Measurements from ENCODE around the gene PHLDB1. TPM values are rescaled to one million over a fixed set of nuclear protein-coding genes. Genes with fewer than 3 reads are reported as not detected.

PHLDB1 gene
- polyA plus RNA-seq, 3 donors = 0.17 TPM; not detected in 2

GRCh38 chr11:118643995-118644345, 36.6 kb downstream of the PHLDB1 start:
- Mint-ChIP-seq H3K27ac (no peak overlapping the region), H3K9me3 (no peaks in the 10 kb centered on the region), H3K27me3 (ENCODE audit: low read depth in 3 of 3) (peaks cover 0 to 6% (median 5%) of the 10 kb centered on the region in 3 donors), H3K4me1 (no peaks in the 10 kb centered on the region), H3K4me3 (no peak overlapping the region), H3K36me3 (no peaks in the 10 kb centered on the region)
- TF ChIP-seq CTCF (IDR thresholded peaks at IDR 0.05) = no peak
- H4K20me1 ChIP-seq (ENCODE audit: insufficient read depth, low read length) = no peaks in the 10 kb centered on the region
- 93% methylated on average over 5 of the region's 7 CpGs for WGBS (ENCODE audit: insufficient coverage)
- H3K9ac ChIP-seq (ENCODE audit: insufficient read depth, low read length, poor library complexity, severe bottlenecking) = no peak overlapping the region
- H3K36me3 ChIP-seq (replicated peaks in 1 of 2; ENCODE audit: control insufficient read depth in 1 of 2, insufficient read depth in 2 of 2, low read length in 2 of 2) = no peaks in the 10 kb centered on the region
- H3K27ac ChIP-seq (ENCODE audit: low read depth in 1 of 2, low read length in 2 of 2) = no peak overlapping the region
- H3K79me2 ChIP-seq (ENCODE audit: insufficient read depth, low read length) = no peaks in the 10 kb centered on the region
- no peaks in the 10 kb centered on the region for H3K4me1 ChIP-seq (ENCODE audit: control insufficient read depth in 1 of 2, insufficient read depth in 2 of 2, low read length in 2 of 2)
- no peak overlapping the region for H3K4me3 ChIP-seq (replicated peaks in 1 of 3; ENCODE audit: low read depth in 2 of 3, low read length in 3 of 3)
- H3K9me3 ChIP-seq (replicated peaks in 1 of 2; ENCODE audit: control insufficient read depth in 1 of 2, insufficient read depth in 1 of 2, low read length in 2 of 2) = no peaks in the 10 kb centered on the region
- H3K27me3 ChIP-seq (ENCODE audit: control insufficient read depth in 2 of 2, insufficient read depth in 2 of 2, low read length in 2 of 2) = no peaks in the 10 kb centered on the region
- H3K4me2 ChIP-seq (replicated peaks; ENCODE audit: extremely low read depth, low read length, poor library complexity, severe bottlenecking) = no peak overlapping the region
- no peak for DNase-seq
- intact Hi-C loops (cut with micrococcal nuclease) = no loop called here
- no peak overlapping the region for H2AFZ ChIP-seq (ENCODE audit: insufficient read depth, low read depth, low read length, poor library complexity, severe bottlenecking)

- peaks cover 0 to 6% (median 5%) of the 10 kb centered on the region in 3 donors for H3K27me3 Mint-ChIP-seq (ENCODE audit: low read depth in 3 of 3)
- Histone ChIP-seq H3K4me2 (replicated peaks; ENCODE audit: extremely low read depth, low read length, poor library complexity, severe bottlenecking) (no peak overlapping the region), H4K20me1 (ENCODE audit: insufficient read depth, low read length) (no peaks in the 10 kb centered on the region), H3K4me1 (ENCODE audit: control insufficient read depth in 1 of 2, insufficient read depth in 2 of 2, low read length in 2 of 2) (no peaks in the 10 kb centered on the region), H3K9ac (ENCODE audit: insufficient read depth, low read length, poor library complexity, severe bottlenecking) (no peak overlapping the region), H3K79me2 (ENCODE audit: insufficient read depth, low read length) (no peaks in the 10 kb centered on the region), H3K27me3 (ENCODE audit: control insufficient read depth in 2 of 2, insufficient read depth in 2 of 2, low read length in 2 of 2) (no peaks in the 10 kb centered on the region), H3K9me3 (replicated peaks in 1 of 2; ENCODE audit: control insufficient read depth in 1 of 2, insufficient read depth in 1 of 2, low read length in 2 of 2) (no peaks in the 10 kb centered on the region), H3K36me3 (replicated peaks in 1 of 2; ENCODE audit: control insufficient read depth in 1 of 2, insufficient read depth in 2 of 2, low read length in 2 of 2) (no peaks in the 10 kb centered on the region), H2AFZ (ENCODE audit: insufficient read depth, low read depth, low read length, poor library complexity, severe bottlenecking) (no peak overlapping the region), H3K27ac (ENCODE audit: low read depth in 1 of 2, low read length in 2 of 2) (no peak overlapping the region), H3K4me3 (replicated peaks in 1 of 3; ENCODE audit: low read depth in 2 of 3, low read length in 3 of 3) (no peak overlapping the region)
- WGBS (ENCODE audit: insufficient coverage) = 97% methylated on average over 9 of the region's 10 CpGs
- intact Hi-C loops (cut with micrococcal nuclease) = no loop called here
- H3K36me3 Mint-ChIP-seq = no peaks in the 10 kb centered on the region
- H3K9me3 Mint-ChIP-seq = no peaks in the 10 kb centered on the region
- DNase-seq = no peak
- H3K27ac Mint-ChIP-seq = no peak overlapping the region
- TF ChIP-seq CTCF (IDR thresholded peaks at IDR 0.05) = no peak
- no peak overlapping the region for H3K4me3 Mint-ChIP-seq
- H3K4me1 Mint-ChIP-seq = no peaks in the 10 kb centered on the region
Observed at GRCh38 chr11:118644496-118644895, 37.1 kb downstream of the PHLDB1 start.

All from CD14-positive monocyte (primary cell).